ENCODE measurements around the gene LILRA1.
"Not testable (repeated sequence)": the region's sequence is repeated elsewhere in the genome, so short reads cannot be mapped to it uniquely, and the experiment has no call there.

Gene LILRA1

GRCh38 chr19:54624234-54624633 is 30.8 kb downstream of the LILRA1 start:
- not testable (repeated sequence) for DNase-seq (ENCODE audit: low read depth in 4 of 4, low spot score in 1 of 4)

DNA sequence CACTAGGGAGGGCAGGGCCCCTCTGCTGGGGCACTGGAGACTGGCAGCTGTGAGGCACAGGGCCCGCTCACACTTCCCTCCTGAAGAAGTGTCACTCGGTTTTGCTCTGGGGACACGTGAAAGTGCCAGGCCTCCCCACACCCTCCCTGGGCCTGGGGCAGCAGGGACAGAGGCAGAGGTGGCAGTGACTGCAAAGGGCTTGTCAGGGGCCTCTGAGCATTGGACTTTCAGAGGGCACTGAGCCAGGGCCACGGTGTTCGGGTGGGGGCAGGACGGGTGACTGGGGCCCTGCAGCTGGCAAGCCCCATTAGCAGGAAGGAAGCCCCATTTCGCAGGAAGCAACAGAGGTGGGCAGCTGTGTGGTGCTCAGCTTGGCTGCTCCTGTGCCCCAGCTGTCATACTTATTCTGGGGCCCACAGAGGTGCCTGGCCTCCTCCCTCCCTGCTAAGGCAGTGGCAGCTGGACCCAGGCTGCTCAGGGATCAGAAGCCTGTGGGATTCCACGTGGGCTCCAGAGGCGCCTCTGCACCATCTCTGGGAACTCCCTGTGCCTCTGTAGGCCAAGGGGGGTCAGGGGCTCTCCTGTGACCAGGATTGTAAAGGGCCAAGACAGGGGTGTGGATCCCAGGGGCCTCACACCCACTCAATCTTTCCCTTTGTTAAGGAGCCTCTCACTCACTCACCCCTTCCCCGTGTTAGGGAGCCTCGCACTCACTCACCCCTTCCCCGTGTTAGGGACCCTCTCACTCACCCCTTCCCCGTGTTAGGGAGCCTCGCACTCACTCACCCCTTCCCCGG is 31.7 kb downstream of the LILRA1 start:
- DNase-seq (ENCODE audit: low read depth in 4 of 4, low spot score in 1 of 4) = not testable (repeated sequence)

- DNase-seq (ENCODE audit: low read depth in 4 of 4, low spot score in 1 of 4) = no peak
Measured at GRCh38 chr19:54626757-54627156, 33.3 kb downstream of the LILRA1 start.

DNA sequence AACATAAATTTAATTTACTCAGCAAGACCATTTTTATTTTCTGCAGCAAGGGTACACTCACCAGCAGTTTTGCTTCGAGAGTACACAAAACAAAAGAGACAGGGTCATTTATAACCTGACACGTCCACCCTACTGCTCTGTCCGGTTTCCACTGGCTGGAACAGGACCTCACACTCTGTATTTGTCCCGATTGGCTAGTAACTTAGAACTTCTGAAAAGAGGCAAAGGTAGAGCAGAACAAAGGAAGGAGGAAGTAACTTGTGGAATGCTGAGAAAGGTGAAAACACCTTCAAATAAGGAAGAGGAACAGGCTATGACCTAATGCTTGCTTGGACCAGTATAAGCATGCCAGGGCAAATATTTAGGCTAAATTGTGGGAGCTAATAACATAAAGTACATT is 34.5 kb downstream of the LILRA1 start:
- DNase-seq (ENCODE audit: low read depth in 4 of 4, low spot score in 1 of 4) = not testable (repeated sequence)

DNA sequence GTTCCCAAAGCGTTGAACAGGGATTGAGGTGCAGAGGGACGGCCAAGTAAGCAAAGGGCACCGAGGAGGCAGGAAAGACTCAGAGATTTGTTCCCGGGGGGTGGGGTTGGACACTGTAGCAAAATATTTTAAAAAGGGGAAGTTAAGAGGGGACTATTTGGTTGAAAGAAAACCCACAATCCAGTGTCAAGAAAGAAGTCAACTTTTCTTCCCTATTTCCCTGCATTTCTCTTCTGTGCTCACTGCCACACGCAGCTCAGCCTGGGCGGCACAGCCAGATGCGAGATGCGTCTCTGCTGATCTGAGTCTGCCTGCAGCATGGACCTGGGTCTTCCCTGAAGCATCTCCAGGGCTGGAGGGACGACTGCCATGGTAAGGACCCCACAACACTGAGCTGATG is 36.8 kb downstream of the LILRA1 start, which contains the start of gene LILRB1:
Gene LILRB1, plus strand, starts transcription at position 223 of the 400 bp plus-strand sequence. CDS start 590 bp downstream, outside the sequence.
- DNase-seq (ENCODE audit: low read depth in 4 of 4, low spot score in 1 of 4) = not testable (repeated sequence)

- DNase-seq (ENCODE audit: low read depth in 4 of 4, low spot score in 1 of 4) = no peak
Measured at GRCh38 chr19:54630782-54631181, 37.4 kb downstream of the LILRA1 start.

GRCh38 chr19:54631489-54632337 is 38.3 kb downstream of the LILRA1 start:
- DNase-seq (ENCODE audit: low read depth in 4 of 4, low spot score in 1 of 4) = not testable (repeated sequence)

- DNase-seq (ENCODE audit: low read depth in 4 of 4, low spot score in 1 of 4) = not testable (repeated sequence)
Measured at GRCh38 chr19:54632517-54632916, 39.1 kb downstream of the LILRA1 start.

DNA sequence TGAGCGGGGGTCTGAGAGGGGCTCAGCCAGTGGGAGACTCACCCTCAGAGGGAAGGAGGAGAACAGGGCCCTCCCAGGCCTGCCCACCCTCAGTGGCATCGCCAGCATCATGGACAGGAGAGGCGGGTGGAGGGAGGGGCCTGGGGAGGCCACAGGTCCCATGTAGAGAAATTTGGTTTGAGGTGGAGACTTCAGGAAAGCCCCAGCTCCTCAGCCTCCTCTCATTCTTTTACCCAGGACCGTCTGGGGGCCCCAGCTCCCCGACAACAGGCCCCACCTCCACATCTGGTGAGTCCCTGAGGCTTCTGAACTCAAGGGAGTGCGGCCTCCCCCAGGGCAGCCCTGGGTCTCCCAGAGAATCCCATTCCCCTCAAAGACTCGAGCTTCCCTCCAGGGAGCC is 40.0 kb downstream of the LILRA1 start:
- DNase-seq (ENCODE audit: low read depth in 4 of 4, low spot score in 1 of 4) = no peak

- DNase-seq (ENCODE audit: low read depth in 4 of 4, low spot score in 1 of 4) = not testable (repeated sequence)
Measured at GRCh38 chr19:54636081-54636480, 42.6 kb downstream of the LILRA1 start.

- DNase-seq (ENCODE audit: low read depth in 4 of 4, low spot score in 1 of 4) = no peak
Measured at GRCh38 chr19:54638683-54639082, 45.3 kb downstream of the LILRA1 start.

GRCh38 chr19:54642953-54643352 is 49.5 kb downstream of the LILRA1 start:
- not testable (repeated sequence) for DNase-seq (ENCODE audit: low read depth in 4 of 4, low spot score in 1 of 4)

- not testable (repeated sequence) for DNase-seq (ENCODE audit: low read depth in 4 of 4, low spot score in 1 of 4)
Measured at GRCh38 chr19:54643583-54643982, 50.2 kb downstream of the LILRA1 start.

GRCh38 chr19:54644056-54644455 is 50.6 kb downstream of the LILRA1 start:
- DNase-seq (ENCODE audit: low read depth in 4 of 4, low spot score in 1 of 4) = no peak

- no peak for DNase-seq (ENCODE audit: low read depth in 4 of 4, low spot score in 1 of 4)
Measured at GRCh38 chr19:54646331-54646841, 53.0 kb downstream of the LILRA1 start.

GRCh38 chr19:54648129-54648528 is 54.7 kb downstream of the LILRA1 start:
- no peak for DNase-seq (ENCODE audit: low read depth in 4 of 4, low spot score in 1 of 4)

DNA sequence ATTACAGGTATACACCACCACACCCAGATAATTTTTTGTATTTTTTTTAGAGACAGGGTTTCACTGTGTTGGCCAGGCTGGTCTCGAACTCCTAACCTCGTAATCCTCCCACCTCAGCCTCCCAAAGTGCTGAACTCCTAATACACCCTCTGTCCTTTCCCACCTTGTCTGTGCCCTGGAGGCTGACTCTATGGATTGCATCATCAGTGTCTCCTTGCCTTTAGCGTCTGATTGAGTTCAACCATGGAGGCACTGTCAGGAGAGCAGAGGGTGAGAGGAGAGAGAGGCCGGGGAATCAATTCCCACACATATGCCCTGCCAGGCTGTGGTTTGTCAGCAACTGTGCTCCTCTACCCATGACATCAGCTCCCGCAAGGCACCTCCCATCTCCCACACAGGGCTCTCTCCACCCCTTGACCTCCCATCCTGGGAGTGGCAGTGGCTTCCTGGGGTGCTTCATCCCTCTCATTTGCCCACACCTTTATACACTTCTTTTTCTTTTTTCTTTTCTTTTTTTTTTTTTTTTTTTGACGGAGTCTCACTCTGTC is 56.8 kb downstream of the LILRA1 start:
- no peak for DNase-seq (ENCODE audit: low read depth in 4 of 4, low spot score in 1 of 4)

All from stimulated activated CD4-positive, alpha-beta T cell treated with anti-CD3 and anti-CD28 coated beads, Interleukin-1b, Interleukin-23, amount 100 ng/mL, for 24 hours (primary cell).